Measurements from ENCODE around the gene CYP4F3.

CYP4F3 gene

GRCh38 chr19:15612342-15612741 lies 28.4 kb upstream of the CYP4F3 start:
- peaks cover 76% of the 10 kb centered on the region for H3K27me3 ChIP-seq (ENCODE audit: insufficient read depth, low read depth, severe bottlenecking)
- DNase-seq, result no peak
- no peak overlapping the region for H3K27ac ChIP-seq
- no peak for TF ChIP-seq CTCF (IDR thresholded peaks at IDR 0.05; ENCODE audit: low read depth, low read length)
- H3K36me3 ChIP-seq, result no peaks in the 10 kb centered on the region
- no peak overlapping the region for H3K4me3 ChIP-seq (ENCODE audit: low read depth, low read length)
- no peaks in the 10 kb centered on the region for H3K9me3 ChIP-seq (ENCODE audit: severe bottlenecking)

- Histone ChIP-seq H3K27ac (no peak overlapping the region), H3K36me3 (no peaks in the 10 kb centered on the region), H3K27me3 (ENCODE audit: insufficient read depth, low read depth, severe bottlenecking) (peaks cover 76% of the 10 kb centered on the region), H3K9me3 (ENCODE audit: severe bottlenecking) (no peaks in the 10 kb centered on the region), H3K4me3 (ENCODE audit: low read depth, low read length) (no peak overlapping the region)
- no peak for DNase-seq
- no peak for TF ChIP-seq CTCF (IDR thresholded peaks at IDR 0.05; ENCODE audit: low read depth, low read length)
Observed at GRCh38 chr19:15613338-15613737, 27.4 kb upstream of the CYP4F3 start.

GRCh38 chr19:15614507-15615379 lies 26.0 kb upstream of the CYP4F3 start, which contains the start of gene CYP4F8:
Gene CYP4F8, plus strand, starts transcription at chr19:15615218. Its CDS starts 399 bp downstream, at chr19:15615617.
- H3K36me3 ChIP-seq, result no peaks in the 10 kb centered on the region
- DNase-seq, result no peak
- H3K27me3 ChIP-seq (ENCODE audit: insufficient read depth, low read depth, severe bottlenecking), result peaks cover 73% of the 10 kb centered on the region
- H3K27ac ChIP-seq, result no peak within 1 kb of the TSS
- TF ChIP-seq CTCF (IDR thresholded peaks at IDR 0.05; ENCODE audit: low read depth, low read length), result no peak
- no peak within 1 kb of the TSS for H3K4me3 ChIP-seq (ENCODE audit: low read depth, low read length)
- H3K9me3 ChIP-seq (ENCODE audit: severe bottlenecking), result no peaks in the 10 kb centered on the region

- Histone ChIP-seq H3K27me3 (ENCODE audit: insufficient read depth, low read depth, severe bottlenecking) (peaks cover 75% of the 10 kb centered on the region), H3K27ac (no peak overlapping the region), H3K36me3 (no peaks in the 10 kb centered on the region), H3K4me3 (ENCODE audit: low read depth, low read length) (no peak overlapping the region), H3K9me3 (ENCODE audit: severe bottlenecking) (no peaks in the 10 kb centered on the region)
- DNase-seq, result no peak
- no peak for TF ChIP-seq CTCF (IDR thresholded peaks at IDR 0.05; ENCODE audit: low read depth, low read length)
Observed at GRCh38 chr19:15615526-15615925, 25.2 kb upstream of the CYP4F3 start.

GRCh38 chr19:15616183-15616582 lies 24.5 kb upstream of the CYP4F3 start:
- no peaks in the 10 kb centered on the region for H3K9me3 ChIP-seq (ENCODE audit: severe bottlenecking)

More at GRCh38 chr19:15616183-15616582, 24.5 kb upstream of the CYP4F3 start:
- Histone ChIP-seq H3K36me3 (no peaks in the 10 kb centered on the region), H3K27ac (no peak overlapping the region), H3K27me3 (ENCODE audit: insufficient read depth, low read depth, severe bottlenecking) (peaks cover 76% of the 10 kb centered on the region), H3K4me3 (ENCODE audit: low read depth, low read length) (no peak overlapping the region)
- no peak for TF ChIP-seq CTCF (IDR thresholded peaks at IDR 0.05; ENCODE audit: low read depth, low read length)
- DNase-seq, result no peak

Data from WERI-Rb-1 (cell line).